ENCODE results near the gene MEF2C.

Gene MEF2C

DNA sequence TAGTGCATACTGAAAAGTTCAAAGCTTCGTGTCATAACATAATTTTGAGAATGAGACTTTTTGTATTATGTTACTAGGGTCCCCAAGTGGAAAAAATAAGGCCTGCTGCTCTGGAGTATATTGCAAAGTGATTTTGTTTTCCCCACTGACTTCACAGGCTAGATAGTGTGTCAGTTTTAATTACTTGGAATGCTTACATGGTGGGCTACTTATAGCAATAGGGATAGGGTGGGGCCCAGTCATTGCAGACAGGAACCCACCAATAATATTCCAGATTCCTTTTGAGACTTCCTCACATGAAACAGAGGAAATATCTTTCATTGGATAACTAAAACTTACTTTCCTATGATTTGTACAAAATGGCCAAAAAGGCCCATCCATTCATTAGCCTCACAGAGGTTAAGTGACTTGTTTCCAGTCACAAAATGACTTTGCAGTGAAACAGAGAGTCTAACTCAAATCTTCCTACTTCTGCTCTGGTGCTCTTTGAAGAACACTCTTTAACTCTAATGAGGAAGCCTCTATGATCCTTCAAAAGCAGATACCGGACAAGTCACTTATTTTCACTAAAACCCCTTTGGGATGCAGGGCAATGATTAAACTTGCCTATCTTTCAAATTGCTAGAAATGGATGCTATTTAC, 16.2 kb upstream of the MEF2C start:
- no peak overlapping the region for H3K27ac ChIP-seq
- TF ChIP-seq Cebpa-rat (IDR thresholded peaks at IDR 0.05) = no peak
- H3K27me3 ChIP-seq = no peaks in the 10 kb centered on the region
- H3K4me3 ChIP-seq = no peak overlapping the region
- no peaks in the 10 kb centered on the region for H3K9me3 ChIP-seq
- H3K4me2 ChIP-seq = no peak overlapping the region
- no peaks in the 10 kb centered on the region for H3K36me3 ChIP-seq
- no peak overlapping the region for H3K9ac ChIP-seq
- no peaks in the 10 kb centered on the region for H4K20me1 ChIP-seq
- no peaks in the 10 kb centered on the region for H3K4me1 ChIP-seq

DNA sequence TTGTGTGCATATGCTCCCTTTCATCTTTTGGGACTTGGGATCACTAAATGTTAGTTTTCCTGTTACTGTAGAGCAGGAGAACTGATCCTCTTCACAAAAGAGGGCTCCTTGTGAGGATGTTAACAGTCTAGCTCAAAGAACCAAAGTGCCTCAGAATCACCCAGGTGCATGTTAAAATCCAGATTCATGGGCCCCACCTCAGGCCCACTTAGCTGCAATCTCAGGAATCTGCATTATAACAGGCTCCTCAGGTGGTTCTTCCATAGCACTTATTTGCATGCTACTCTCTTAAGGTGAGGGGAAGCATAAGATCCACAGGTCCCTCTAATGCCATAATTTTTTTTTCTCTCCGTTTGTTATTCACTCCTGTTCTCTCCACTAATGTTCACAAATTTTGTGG, 14.8 kb upstream of the MEF2C start:
- Histone ChIP-seq H3K9me3 (no peaks in the 10 kb centered on the region), H3K4me1 (no peaks in the 10 kb centered on the region), H3K9ac (no peak overlapping the region), H4K20me1 (no peaks in the 10 kb centered on the region), H3K27me3 (no peaks in the 10 kb centered on the region), H3K4me3 (no peak overlapping the region), H3K36me3 (no peaks in the 10 kb centered on the region), H3K4me2 (no peak overlapping the region), H3K27ac (no peak overlapping the region)
- no peak for TF ChIP-seq Cebpa-rat (IDR thresholded peaks at IDR 0.05)

DNA sequence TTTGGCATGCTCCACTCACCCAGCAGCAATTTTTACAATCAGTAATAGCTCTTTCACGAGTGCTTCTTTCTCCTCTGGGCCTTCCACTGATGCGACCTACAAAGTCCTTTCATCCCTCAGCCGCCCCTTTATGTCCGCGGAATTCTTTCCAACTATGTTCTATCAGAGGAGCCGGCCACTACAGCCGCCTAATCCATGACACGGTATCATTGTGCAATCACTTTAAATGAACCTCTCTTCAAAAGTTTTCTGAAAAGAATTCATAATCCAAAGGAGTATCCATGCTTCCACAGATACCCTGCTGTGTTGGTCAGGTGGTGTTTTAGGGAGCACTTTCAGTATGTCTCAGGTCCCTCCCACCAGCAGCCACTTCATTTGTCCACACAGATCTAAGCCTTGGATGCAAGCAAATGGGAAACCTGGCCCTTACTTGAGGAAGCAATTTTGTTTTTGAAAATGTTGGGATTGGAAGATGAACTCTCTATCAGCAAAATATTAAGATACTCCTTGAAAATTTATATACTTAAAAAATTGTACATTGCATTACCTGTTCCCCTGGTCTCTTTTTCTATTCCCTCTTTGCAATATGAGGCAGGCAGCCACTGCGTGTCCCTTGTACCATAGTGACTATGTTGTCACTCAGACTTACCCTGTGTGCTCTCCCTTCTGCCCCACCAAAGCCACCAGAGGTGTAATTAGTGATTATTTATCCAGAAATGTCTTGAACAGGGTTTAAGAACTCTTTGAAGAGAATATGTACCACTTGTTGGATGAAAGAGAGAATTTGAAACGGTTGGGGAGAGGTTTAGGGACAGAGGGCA, 12.9 kb upstream of the MEF2C start:
- Histone ChIP-seq H3K36me3 (no peaks in the 10 kb centered on the region), H3K4me1 (peaks cover 5% of the 10 kb centered on the region), H3K9me3 (no peaks in the 10 kb centered on the region), H4K20me1 (no peaks in the 10 kb centered on the region), H3K4me2 (no peak overlapping the region), H3K9ac (no peak overlapping the region), H3K27me3 (no peaks in the 10 kb centered on the region), H3K4me3 (no peak overlapping the region), H3K27ac (no peak overlapping the region)
- no peak for TF ChIP-seq Cebpa-rat (IDR thresholded peaks at IDR 0.05)

DNA sequence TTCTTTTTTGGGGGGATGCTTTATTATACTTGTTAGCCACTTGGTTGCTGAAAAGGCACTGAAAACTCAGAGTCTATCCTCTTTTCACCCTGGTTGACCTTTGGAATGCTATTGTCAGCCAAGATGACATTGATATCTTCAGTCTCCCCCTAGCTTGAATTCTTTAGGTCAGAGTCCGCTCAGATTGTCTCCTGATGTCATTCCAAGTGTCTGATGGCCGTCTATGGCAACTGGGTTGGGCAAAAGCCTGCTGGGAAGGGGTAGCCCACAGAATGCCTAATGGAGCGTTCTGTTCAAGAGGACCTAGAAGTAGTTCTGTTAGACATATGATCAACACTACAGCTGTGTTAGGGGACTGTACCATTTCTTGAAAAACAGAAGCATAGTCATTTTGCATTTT, 9.7 kb upstream of the MEF2C start:
- Histone ChIP-seq H3K36me3 (no peaks in the 10 kb centered on the region), H3K9ac (no peak overlapping the region), H3K4me3 (no peak overlapping the region), H3K4me2 (no peak overlapping the region), H3K27ac (no peak overlapping the region), H3K4me1 (peaks cover 24% of the 10 kb centered on the region), H4K20me1 (no peaks in the 10 kb centered on the region), H3K9me3 (no peaks in the 10 kb centered on the region), H3K27me3 (no peaks in the 10 kb centered on the region)
- TF ChIP-seq Cebpa-rat (IDR thresholded peaks at IDR 0.05) = no peak

DNA sequence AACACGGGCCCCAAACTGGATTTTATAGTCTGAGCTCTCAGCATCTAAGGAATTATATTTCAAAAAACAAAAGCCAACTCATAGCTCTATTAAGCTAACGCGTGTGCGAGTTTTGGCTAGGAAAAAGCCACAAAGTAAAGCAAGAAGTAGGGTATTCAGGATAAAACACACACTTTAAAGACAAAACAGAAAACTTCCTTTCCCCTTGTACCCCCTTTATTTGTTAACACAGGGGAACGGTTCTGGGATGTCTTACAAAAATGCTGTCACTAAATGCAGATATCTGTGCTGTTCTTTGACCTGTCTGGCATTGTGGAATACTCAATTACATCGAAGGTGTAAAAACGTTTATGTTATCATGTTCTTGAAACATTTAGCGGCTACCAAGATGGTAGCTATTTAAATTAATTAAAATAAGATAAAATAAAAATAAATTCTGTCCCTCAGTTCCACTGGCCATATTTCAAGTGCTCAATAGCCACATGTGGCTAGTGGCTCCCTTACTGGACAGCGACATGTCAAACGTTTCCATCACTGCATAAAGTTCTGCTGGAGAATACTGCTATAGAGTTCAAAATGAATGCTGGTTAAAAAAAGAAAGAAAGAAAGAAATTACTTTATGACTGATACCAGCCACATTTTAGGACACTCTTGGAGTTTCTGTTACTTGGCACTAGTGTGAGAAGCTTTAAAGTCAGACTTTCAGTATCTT, 7.2 kb upstream of the MEF2C start:
- Histone ChIP-seq H3K4me3 (peak overlapping the region; percentile 73), H3K27me3 (no peaks in the 10 kb centered on the region), H4K20me1 (no peaks in the 10 kb centered on the region), H3K4me2 (peak overlapping the region; percentile 82), H3K36me3 (no peaks in the 10 kb centered on the region), H3K9ac (peak overlapping the region; percentile 82), H3K4me1 (peaks cover 47% of the 10 kb centered on the region), H3K9me3 (no peaks in the 10 kb centered on the region), H3K27ac (peak overlapping the region; percentile 93)
- no peak for TF ChIP-seq Cebpa-rat (IDR thresholded peaks at IDR 0.05)

DNA sequence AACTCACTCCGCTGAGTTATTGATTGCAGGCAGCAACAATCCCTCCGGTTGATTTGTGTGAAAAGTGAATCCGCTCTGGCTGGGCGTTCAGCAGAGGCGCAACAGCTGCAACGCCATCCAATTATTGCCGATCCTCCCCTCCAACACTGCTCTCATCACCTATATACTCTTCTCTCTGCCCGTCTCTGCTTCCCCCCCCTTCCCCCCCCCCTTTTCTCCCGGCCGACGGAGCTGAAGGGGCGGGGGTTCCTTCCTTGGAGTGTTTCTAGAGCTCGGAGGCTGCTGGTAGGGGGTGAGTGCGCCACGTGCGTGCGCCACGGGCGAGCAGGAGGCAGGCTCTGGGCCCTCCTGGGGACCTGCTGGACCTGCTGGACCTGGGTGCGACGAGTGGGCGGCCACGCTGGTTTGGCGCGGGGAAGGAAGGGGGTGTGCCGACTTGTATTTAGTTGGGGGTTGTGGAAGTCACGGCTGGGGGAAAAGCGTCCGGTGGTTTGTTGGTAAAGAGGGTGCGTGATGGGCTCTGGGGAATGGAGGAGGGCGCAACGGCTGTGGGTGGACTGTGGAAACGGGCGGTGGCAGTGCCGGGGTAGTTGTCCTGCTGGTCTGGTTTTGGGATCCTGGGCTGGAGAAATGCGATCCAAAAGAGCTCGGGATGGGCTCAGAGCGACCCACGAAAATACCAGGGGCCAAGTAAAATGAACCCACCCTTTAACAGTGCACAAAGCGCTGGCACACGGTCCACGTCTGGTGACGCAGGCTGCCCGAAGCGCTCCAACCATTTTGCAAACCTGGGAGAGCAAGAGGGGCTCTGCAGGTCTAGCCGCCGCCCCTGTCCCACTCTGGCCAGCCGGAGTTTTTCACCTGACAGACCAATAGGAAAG, 6.4 kb upstream of the MEF2C start:
- no peaks in the 10 kb centered on the region for H3K36me3 ChIP-seq
- H3K4me2 ChIP-seq = peak overlapping the region; percentile 82
- peak overlapping the region; percentile 93 for H3K27ac ChIP-seq
- TF ChIP-seq Cebpa-rat (IDR thresholded peaks at IDR 0.05) = no peak
- no peaks in the 10 kb centered on the region for H4K20me1 ChIP-seq
- no peaks in the 10 kb centered on the region for H3K27me3 ChIP-seq
- H3K4me3 ChIP-seq = peak overlapping the region; percentile 73
- no peaks in the 10 kb centered on the region for H3K9me3 ChIP-seq
- peak overlapping the region; percentile 82 for H3K9ac ChIP-seq
- peaks cover 55% of the 10 kb centered on the region for H3K4me1 ChIP-seq

DNA sequence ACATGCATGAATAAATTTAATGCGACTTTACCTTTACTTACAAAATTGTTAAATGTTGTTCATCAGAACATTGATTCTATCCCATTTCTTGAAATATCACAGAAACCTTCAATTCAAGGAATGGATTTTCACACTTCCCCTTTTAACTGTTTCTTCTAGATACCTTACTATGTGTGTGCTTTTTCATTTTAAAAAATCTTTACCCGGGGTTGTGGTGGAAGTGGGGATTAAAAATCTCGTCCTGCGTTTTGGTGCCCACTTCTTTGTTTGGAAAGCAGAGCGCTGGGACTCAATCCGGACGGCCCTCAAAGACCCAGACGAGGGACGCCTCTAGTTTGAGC, 5.8 kb upstream of the MEF2C start:
- Histone ChIP-seq H4K20me1 (no peaks in the 10 kb centered on the region), H3K9ac (peak overlapping the region; percentile 82), H3K4me2 (peak overlapping the region; percentile 82), H3K36me3 (no peaks in the 10 kb centered on the region), H3K27me3 (no peaks in the 10 kb centered on the region), H3K9me3 (no peaks in the 10 kb centered on the region), H3K27ac (peak overlapping the region; percentile 93), H3K4me1 (peaks cover 56% of the 10 kb centered on the region), H3K4me3 (peak overlapping the region; percentile 73)
- TF ChIP-seq Cebpa-rat (IDR thresholded peaks at IDR 0.05) = no peak

DNA sequence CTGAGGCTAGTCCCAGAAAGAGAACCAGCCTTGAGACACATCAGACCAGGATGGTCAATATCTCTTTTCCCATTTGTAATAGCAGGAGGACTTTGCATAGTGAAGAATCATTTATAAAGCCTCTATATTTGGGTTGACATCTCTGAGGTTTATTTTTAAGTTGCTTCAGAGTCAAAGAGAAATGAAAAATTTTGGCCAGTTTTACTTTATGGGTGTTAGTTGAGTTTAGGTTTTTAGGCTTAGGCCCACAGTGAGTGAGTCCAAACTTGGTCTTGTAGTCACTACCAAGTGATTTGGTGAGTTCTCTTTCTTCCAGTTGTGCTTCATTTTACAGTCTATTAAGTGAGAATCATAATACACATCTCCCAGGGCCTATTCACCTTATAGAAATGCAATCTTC, 5.3 kb upstream of the MEF2C start:
- Histone ChIP-seq H3K9me3 (no peaks in the 10 kb centered on the region), H3K36me3 (no peaks in the 10 kb centered on the region), H4K20me1 (no peaks in the 10 kb centered on the region), H3K27ac (peak overlapping the region; percentile 93), H3K9ac (peak overlapping the region; percentile 82), H3K4me3 (peak overlapping the region; percentile 73), H3K4me1 (peaks cover 56% of the 10 kb centered on the region), H3K27me3 (no peaks in the 10 kb centered on the region), H3K4me2 (peak overlapping the region; percentile 82)
- TF ChIP-seq Cebpa-rat (IDR thresholded peaks at IDR 0.05) = no peak

GRCh38 chr5:88887342-88887741, 4.4 kb upstream of the MEF2C start:
- Histone ChIP-seq H3K27ac (peak overlapping the region; percentile 93), H3K4me2 (peak overlapping the region; percentile 82), H4K20me1 (0 out of 2 replicates have a peak, but pooled peaks cover 2% of the 10 kb centered on the region), H3K9ac (peak overlapping the region; percentile 56), H3K9me3 (no peaks in the 10 kb centered on the region), H3K27me3 (no peaks in the 10 kb centered on the region), H3K4me1 (peaks cover 56% of the 10 kb centered on the region), H3K36me3 (no peaks in the 10 kb centered on the region), H3K4me3 (peak overlapping the region; percentile 73; the same call in 1 of the 2 replicates)
- TF ChIP-seq Cebpa-rat (IDR thresholded peaks at IDR 0.05) = no peak
